ENCODE results near the gene ERVK3-1.
"Not testable (repeated sequence)": the region's sequence is repeated elsewhere in the genome, so short reads cannot be mapped to it uniquely, and the experiment has no call there.

Gene ERVK3-1

GRCh38 chr19:58346961-58347929 lies 42.1 kb downstream of the ERVK3-1 start:
- peak; percentile 68 for DNase-seq

DNA sequence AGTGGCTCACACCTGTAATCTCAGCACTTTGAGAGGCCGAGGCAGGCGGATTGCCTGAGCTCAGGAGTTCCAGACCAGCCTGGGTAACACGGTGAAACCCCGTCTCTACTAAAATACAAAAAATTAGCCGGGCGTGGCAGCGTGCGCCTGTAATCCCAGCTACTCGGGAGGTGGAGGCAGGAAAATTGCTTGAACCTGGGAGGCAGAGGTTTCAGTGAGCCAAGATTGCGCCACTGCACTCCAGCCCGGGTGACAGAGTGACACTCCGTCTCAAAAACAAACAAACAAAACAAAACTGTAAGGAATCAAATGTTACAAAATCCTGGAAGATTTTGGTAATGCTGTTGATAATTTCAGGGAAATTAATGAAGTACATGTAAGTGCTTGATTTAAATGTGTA lies 42.9 kb downstream of the ERVK3-1 start:
- DNase-seq, result not testable (repeated sequence)

GRCh38 chr19:58349590-58349989 lies 44.4 kb downstream of the ERVK3-1 start:
- no peak for DNase-seq

DNA sequence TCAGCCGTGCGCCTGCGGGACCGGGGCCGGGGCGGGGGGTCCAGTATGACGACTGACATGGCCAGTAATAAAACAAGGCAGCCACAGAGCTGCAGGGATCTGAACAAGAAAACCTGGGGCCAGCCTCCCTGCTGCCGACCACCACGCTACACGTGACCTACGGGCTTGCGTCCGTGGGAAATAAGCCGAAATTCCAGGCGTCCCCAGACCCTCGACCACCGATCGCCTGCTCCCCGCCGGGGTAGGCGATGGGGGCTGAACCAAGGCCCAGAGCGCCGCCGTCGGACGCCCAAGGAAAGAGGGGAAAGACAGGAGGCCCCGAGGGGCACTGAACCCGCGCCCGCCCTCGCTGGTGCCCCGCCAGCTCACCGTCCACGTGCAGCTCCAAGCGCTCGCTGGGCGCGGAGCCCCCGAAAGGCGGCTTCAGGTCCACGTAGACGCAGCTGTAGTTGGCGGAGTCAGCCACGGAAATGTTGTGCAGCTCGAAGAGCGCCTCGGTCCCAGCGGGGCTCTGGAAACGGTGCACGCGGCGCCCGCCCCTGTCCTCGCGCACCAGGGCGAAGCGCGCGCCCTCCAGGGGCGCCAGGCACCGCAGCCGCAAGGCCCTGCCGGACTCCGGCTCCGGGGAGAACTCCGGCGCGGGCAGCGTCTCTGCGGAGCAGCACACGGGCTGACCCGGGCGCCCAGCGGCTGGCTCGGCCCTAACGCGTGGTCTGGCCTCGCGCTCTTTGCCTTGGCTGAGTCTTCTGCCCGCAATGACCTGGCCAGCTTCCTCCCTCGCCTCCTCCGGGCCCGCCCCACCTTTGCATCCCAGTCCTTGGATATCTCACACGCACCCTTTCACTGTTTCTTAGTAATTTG lies 45.1 kb downstream of the ERVK3-1 start:
- no peak for DNase-seq

GRCh38 chr19:58350871-58351557 lies 45.8 kb downstream of the ERVK3-1 start:
- no peak for DNase-seq

DNA sequence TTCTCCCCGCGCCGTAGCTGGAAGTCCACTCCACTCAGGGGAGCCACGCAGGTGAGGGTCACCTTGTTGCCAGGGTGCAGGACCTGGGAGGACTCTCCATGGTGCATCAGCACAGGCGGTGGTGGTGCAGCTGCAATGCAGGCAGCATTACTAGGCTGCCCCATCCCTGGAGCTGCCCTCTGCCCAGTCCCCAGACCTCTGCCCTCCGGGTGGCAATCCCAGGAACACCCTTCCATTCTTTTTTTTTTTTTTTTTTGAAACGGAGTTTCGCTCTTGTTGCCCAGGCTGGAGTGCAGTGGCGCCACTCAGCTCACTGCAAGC lies 46.3 kb downstream of the ERVK3-1 start:
- DNase-seq, result no peak

DNA sequence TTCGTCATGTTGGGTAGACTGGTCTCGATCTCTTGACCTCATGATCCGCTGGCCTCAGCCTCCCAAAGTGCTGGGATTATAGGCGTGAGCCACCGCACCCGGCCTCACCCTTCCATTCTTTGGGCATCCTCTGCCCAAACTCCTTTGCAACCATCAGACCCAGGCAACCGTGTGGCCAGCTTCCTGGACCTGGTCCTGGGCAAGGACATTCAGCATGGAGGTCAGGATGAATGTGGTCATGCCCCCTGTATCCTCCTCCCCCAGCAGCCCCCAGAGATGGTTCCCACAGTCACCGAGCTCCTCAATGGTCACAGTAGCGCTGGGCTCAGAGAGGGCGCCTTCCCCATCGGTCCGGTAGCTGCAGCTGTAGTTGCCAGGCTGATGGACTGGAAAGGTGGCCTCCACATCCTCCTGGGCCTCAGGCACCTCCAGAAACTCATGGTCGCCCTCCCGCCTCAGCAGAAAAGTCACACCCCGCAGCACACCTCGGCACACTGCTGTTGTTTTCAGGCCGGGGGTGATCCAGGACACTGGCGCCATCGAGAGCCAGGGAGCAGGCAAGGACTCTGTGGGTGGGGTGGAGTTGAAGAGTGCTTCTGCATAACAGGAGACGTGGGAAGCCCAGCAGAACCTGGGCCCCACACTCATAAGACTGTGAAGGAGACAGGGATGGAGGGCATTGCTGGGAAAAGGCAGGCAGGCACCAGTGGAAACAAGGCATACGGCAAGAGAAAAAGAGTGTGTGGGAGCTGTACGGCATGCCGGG lies 47.0 kb downstream of the ERVK3-1 start:
- no peak for DNase-seq

GRCh38 chr19:58352760-58353671 lies 47.8 kb downstream of the ERVK3-1 start, which contains the start of gene A1BG:
Gene A1BG, minus strand, starts transcription at chr19:58353492. Its CDS starts 55 bp downstream, at chr19:58353437.
- no peak for DNase-seq

DNA sequence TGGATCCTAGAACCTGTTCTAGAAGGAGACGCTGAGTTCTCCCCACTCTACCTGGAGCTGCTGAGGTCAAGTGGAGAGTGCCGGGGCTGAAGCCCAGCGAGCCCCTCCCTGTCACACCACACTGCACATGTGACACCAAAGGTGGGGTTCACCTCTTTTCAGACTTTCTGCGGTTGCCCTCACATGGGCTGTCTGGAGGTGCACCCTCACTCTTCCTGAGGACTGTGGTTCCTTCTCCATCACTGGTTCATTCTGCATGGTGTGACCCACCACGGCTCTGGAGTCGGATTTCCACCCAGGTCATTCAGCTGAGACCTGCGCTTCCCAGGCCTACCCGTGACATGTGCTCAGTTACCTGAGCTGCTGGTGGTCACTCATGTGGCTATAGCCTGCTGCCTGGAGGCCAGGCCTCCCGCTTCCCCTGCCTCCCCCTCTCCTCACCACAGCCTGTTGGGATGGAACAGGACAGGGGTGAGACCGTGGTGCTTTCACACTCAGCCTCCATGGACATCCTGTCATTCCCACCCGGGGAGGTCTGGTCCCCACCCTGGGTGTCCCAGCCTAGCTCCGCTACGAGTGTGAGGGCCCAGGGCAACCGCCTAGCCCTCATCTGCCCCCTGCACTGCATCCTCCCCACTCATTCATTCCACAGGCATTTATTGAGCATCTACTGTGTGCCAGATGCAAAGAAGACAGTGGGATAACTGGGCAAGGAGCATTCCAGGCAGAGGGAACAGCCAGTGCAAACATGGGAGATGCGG lies 48.7 kb downstream of the ERVK3-1 start:
- no peak for DNase-seq

DNA sequence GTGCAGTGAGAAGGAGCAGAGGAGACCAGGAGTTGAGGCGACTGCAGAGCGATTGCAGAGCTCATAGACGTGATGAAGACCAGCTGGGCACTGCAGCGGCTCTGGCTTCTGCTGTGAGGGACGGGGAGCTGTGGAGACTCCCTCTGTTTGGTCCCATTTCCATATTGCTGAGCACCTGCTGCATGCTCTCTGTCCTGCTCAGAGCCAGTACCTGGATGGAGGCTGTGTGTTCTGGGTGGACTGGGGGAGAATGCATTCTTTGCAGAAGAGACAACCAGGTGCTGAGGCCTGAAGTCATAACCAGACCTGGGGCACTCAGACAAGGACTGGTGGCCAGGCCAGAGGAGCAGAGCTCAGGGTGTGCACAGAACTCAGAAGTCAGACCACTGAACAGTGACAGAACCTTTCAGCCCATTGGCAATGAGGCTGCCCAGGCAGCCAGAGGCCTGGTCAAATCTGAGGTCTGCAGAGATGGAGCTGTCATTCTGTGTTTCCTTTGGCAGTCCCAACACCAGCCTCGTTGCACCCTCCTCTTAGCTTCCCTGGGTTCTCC lies 49.4 kb downstream of the ERVK3-1 start:
- DNase-seq, result no peak

DNA sequence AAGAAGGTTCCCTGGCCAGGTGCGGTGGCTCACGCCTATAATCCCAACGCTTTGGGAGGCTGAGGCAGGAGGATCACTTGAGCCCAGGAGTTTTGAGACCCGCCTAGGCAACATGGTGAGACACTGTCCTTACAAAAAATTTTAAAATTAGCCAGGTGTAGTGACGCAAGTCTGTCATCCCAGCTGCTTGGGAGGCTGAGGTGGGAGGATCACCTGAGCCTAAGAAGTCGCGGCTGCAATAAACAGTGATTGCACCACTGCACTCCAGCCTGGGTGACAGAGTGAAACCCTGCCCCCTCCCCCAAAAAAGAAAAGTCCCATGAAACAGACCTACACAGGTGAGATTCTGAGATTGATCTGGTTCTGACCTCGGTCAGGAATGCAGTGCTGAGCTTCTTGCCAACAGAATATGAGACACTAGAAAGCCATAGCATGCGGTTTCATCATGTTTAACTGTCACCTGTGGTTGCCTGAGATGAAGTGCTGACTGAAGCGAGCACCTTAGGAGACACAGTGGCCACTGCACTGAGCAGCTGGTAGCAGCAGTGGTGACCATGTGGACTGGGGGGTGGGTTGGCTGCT lies 50.1 kb downstream of the ERVK3-1 start:
- no peak for DNase-seq

GRCh38 chr19:58355908-58356765 lies 51.0 kb downstream of the ERVK3-1 start:
- DNase-seq, result no peak

GRCh38 chr19:58356766-58357480 lies 51.7 kb downstream of the ERVK3-1 start:
- no peak for DNase-seq

DNA sequence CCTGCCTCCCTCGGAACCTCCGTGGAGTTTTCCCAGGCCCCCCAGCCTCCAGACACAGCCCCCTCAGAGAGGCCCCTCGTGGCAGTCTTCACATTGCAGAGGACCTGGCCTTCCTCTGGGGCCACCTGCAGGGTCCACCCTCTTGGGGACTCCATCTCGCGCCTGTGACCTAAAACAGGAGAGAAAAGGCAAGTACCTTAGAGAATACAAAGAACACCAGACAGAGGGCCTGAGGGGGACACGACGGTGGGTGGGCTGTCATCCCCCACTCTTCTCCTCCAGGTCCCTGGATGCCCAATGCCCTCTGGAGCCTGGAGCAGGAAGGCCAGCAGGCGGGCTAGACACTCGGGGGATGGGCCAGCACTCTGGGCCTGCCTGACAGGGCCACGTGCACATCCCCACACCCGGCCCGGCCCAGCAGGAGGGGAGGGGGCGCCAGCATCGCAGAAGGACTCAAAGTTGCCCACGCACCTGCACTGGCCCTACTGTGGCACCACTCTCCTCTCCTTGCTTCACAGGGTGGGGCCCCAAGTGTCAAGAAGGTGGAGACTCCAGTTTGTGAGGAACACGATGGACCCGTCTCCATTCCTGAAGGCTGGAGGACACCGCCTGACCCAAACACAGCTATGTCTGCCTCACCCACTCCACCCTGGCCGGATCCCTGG lies 52.4 kb downstream of the ERVK3-1 start:
- no peak for DNase-seq

DNA sequence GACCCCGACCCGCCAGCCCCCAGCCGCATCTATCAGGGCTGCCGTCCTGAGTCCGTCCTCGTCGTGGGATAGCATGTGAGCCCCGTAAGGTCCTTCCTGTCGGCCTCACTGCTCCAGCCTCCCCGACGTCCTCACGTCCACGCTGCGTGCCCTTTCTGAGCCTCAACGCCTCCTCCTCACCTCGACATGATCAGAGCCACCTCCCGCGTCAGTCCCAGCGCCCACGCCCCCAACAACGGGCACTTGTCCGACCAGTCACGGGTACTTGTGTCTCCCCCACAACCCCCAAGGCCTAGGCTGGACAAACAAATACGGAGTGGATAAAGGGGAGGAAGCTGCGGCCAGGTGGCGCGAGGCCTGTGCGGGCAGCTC lies 56.7 kb downstream of the ERVK3-1 start:
- peak; percentile 23 for DNase-seq

DNA sequence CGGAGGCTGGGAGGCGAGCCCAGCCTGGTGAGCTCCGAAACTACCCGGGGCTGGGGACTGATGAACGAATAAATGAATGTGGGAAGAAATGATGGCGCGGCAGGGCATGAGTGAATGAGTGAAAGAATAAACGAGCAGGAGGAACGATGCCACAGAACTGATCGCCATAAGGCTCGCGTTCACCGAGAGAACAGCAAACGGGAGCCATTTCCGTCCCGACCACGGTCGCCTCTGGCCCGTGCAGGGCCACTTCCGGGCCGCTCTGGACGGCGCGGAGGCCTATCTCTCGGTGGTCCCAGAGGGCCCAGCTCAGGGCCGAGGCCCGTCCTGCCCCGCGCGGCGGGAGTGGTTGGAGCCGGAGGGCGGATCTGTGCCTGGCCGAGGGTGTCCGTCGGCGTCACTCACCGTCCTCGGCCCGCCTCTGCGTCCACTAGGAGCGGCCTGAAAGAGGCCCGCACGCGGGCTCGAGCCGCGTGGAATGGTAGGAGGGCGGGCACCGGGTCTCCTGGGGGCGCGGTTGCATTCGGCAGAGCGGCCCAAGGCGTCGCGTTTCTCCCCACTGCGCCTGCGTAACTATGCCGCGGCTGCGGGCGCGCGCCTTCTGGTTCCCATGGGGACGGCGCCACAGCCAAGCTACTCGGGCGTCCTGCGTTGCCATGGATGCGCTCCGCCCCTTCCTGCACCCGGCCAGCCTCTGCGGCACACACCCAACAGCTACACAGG lies 57.3 kb downstream of the ERVK3-1 start, which contains the start of gene ZNF497:
Gene ZNF497, minus strand, starts transcription at position 480 of the 723 bp plus-strand sequence. CDS start 5,116 bp downstream, outside the sequence.
- DNase-seq, result peak; percentile 94

- no peak for DNase-seq
These were observed 59.0 kb downstream of the ERVK3-1 start for GRCh38 chr19:58364146-58364545.

Data from NCI-H446 treated with DMSO at 0.1 percent for 48 hours (cell line).